ENCODE measurements around the gene KRTAP4-16.
"Not testable (repeated sequence)": the region's sequence is repeated elsewhere in the genome, so short reads cannot be mapped to it uniquely, and the experiment has no call there.

Gene KRTAP4-16

DNA sequence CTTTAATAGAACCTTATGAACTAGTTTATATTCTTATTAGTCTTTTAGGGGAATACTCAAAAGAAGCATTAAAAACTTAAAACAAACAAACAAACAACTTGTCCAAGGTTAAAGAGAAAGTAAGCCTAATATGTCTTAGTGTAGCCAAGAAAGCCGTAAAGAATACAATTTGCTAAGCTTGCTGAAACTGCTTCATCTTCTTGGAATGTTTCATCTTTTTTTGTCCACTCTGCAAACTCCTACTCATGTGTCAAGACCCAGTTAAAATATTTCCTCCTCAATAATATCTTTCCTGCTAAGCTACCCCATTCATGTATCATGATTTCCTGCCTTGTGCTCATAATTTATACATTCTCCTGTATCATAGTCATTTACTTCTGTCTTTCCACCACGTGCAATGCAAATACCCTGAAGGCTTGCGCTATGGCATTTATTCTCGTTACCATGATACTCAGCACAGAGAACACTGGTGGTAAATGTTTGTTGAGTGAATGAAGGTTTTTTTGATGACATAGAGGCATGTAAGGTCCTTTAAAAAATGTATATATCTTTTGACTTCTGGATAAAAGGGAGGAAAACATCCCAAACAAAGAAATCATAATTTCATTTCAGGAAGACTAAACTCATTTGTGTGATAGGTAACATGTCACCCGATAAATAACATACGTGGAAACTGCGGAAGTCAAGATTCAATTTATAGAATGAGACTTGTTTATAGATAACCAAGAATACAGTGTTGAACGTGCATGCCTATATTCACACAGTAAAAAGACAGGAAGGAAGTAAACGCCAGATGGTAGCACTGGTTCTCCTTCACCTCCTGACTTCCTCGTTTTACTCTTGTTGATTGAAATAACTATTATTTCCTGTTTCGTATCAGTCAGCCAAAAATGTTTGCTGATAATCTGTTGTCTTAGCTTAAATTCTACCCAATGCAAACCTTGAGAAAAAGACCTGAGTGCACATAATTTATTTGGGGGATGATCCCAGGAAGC, 18.0 kb upstream of the KRTAP4-16 start:
- DNase-seq (ENCODE audit: low read depth in 2 of 2), result not testable (repeated sequence)

DNA sequence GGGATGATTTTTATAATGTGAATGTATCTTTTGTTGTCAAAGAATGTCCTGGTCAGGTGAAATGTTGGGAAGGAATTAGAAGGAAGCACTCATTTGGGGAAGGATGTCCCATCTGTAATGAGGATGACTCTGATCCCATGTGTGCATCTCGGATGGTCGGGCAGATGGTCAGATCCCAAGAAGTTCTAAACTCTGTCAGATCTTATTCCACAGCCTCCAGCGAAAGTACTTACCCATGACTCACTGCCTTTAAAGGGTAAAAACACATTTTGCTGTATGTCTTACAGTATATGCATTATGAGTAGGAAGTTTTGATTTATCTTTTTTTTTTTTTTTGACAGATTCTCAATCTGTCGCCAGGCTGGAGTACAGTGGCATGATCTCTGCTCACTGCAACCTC, 16.7 kb upstream of the KRTAP4-16 start:
- no peak for DNase-seq (ENCODE audit: low read depth in 2 of 2)

DNA sequence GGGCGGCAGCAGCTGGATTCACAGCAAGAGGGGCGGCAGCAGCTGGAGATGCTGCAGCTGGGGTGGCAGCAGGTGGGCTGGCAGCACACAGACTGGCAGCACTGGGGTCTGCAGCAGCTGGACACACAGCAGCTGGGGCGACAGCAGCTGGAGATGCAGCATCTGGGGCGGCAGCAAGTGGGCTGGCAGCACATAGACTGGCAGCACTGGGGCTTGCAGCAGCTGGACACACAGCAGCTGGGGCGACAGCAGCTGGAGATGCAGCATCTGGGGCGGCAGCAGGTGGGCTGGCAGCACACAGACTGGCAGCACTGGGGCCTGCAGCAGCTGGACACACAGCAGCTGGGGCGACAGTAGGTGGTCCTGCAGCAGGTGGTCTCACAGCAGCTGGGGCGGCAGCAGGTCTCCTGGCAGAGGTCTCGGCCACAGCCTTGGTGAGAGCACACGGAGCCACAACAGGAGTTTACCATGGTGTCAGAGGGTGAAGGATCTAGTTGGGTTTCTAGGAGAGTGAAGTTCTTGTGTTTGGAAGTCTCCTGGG, 15.9 kb upstream of the KRTAP4-16 start, which contains the start of gene KRTAP4-11:
Gene KRTAP4-11, minus strand, starts transcription at position 528 of the 541 bp plus-strand sequence. Its CDS starts 58 bp downstream, at position 470.
- not testable (repeated sequence) for DNase-seq (ENCODE audit: low read depth in 2 of 2)

DNA sequence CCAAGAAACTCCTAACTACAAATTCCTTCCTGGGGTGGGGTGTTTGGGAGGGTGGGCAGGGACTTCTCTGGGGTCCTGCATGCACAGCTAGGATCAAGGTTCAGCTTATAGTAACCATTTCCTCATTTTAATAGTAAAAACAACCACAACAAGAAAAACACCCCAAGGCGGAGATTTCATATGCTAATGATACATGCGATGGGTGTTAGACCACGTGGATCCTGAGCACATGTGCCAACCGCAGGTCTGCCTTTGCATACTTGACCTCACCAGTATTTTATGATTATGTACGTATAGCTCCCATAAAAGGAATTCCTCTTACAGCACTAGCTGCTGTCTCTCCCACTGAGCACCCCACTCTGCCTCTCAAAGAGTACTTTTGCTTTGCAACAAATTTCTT, 14.3 kb upstream of the KRTAP4-16 start:
- DNase-seq (ENCODE audit: low read depth in 2 of 2), result no peak

DNA sequence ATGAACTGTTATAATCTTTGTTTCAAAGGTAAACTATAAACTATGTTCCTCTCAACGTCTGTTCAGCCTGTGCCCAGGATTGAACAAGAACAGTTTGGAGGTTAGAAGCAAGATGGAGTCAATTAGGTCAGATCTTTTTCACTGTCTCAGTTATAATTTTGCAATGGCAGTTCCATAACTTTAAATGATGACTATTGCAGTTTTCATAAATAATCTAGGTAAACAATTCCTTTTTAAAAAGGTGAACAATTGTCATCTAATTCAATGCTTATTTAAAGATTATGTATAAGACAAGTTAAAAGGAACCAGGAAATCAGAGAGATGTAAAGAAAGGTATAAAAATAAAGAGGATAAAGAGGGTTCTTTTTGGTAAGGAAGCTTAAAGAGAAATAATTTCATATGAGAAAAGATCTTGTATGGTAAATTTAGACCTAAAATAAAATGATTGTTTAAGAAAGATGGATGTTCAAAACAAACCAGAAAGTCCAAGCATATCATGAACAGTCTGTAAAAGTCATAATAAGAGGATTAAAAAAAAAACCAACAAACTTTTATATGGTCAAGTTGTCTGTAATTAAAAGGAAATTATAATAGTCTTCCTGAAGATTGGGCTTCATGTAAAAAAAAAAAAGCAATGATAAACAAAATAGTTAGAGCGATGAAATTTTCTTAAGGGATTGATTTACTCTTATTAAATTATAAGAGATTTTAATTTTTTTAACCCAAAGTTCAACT, 9.3 kb upstream of the KRTAP4-16 start:
- no peak for DNase-seq (ENCODE audit: low read depth in 2 of 2)

DNA sequence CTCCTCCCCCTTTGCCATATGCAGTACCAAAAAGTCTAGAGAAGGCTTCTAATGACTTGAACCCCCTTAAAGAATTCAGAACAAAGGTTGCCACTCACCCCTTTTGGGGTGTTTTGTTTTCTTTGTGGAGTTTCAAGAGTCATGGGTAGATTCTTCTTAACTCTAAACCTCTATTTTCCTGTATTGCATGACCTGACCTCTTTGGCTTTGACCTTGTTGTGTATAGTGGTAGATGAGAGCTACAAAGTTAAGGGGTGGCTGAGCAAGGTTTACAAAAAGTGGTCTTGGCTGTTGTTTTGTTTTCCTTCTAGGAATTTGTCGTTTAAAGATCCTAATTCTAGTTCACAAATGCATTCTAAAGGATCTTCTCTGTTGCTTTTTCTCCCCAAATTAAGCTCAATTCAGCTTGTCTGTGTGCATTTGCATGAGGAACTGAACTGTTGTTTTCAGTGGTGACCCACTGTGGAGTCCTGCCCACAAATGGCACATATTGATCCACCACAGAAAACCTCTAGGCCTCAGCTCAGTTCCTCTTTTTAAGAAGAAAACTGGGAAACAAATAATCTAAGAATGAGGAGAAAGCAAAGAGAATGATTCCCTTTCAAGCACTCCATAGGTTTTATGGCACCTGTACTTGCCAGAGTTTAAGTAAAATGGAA, 6.8 kb upstream of the KRTAP4-16 start:
- not testable (repeated sequence) for DNase-seq (ENCODE audit: low read depth in 2 of 2)

DNA sequence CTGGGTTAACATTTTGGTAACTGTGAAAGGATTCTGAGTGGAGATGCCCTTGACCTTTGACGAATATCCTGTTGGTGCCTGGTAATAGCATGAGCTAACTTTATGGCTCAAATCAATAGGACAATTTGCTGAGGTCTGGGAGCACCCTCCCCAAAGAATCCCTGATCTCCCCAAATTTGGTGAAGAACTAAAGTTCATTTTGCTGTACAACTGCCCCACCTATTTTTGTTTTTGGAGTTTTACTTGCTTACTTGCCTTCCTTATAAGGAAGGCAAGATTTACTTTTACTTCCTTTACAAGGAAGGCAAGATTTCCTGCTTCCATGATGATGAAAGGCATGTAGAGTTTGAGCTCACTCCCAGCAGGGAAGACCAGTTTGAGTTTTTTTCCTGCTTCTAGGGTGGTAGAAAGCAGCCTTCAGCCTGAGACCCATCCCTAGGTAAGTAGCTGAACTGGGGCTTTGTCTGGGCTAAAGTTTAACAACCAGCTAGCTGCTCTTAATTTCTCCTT, 6.0 kb upstream of the KRTAP4-16 start:
- no peak for DNase-seq (ENCODE audit: low read depth in 2 of 2)

DNA sequence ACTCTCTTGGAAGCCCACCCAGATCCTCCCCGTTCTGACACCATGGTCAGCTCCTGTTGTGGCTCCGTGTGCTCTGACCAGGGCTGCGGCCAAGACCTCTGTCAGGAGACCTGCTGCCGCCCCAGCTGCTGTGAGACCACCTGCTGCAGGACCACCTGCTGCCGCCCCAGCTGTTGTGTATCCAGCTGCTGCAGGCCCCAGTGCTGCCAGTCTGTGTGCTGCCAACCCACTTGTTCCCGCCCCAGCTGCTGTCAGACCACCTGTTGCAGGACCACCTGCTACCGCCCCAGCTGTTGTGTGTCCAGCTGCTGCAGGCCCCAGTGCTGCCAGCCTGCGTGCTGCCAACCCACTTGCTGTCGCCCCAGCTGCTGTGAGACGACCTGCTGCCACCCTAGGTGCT, 3.3 kb upstream of the KRTAP4-16 start, which contains the start of gene KRTAP4-9:
Gene KRTAP4-9, plus strand, starts transcription at position 43 of the 400 bp plus-strand sequence. Its CDS starts 0 bp downstream, at position 43.
- not testable (repeated sequence) for DNase-seq (ENCODE audit: low read depth in 2 of 2)

DNA sequence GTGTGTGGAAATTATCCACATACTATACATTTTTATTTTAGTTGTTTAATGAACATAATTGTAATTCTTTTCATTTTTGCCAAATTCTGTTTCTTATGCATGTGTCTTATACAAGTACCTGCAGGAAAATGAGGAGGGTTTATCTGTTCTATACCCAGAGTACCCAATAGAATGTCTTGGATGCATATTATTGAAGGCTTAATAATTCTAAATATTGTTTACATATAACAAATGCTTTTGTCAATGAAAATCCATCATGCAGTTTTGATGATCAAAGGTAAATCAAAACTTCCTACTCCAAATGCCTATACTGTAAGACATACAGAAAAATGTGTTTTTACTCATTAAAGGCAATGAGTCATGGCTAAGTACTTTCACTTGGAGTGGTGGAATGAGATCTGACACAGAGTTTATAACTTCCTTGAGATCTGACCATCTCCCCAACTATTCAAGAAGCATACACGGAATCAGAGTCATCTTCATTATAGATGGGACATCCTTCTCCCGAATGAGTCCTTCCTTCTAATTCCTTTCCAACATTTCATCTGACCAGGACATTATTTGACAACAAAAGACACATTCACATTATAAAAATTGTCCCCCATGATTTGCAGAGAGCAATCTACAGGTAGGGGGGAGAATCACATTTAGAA, 2.5 kb upstream of the KRTAP4-16 start:
- not testable (repeated sequence) for DNase-seq (ENCODE audit: low read depth in 2 of 2)

DNA sequence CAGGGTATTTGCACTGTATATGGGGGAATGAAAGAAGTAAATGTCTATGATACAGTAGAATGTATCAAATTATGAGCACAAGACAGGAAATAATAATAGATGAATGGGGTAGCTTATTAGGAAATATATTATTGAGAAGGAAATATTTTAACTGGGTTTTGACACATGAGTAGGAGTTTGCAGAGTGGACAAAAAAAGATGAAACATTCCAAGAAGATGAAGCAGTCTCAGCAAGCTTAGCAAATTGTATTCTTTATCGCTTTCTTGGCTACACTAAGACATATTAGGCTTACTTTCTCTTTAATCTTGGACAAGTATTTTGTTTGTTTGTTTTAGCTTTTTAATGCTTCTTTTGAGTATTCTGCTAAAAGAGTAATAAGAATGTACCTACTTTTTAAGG, 1.9 kb upstream of the KRTAP4-16 start:
- no peak for DNase-seq (ENCODE audit: low read depth in 2 of 2)

DNA sequence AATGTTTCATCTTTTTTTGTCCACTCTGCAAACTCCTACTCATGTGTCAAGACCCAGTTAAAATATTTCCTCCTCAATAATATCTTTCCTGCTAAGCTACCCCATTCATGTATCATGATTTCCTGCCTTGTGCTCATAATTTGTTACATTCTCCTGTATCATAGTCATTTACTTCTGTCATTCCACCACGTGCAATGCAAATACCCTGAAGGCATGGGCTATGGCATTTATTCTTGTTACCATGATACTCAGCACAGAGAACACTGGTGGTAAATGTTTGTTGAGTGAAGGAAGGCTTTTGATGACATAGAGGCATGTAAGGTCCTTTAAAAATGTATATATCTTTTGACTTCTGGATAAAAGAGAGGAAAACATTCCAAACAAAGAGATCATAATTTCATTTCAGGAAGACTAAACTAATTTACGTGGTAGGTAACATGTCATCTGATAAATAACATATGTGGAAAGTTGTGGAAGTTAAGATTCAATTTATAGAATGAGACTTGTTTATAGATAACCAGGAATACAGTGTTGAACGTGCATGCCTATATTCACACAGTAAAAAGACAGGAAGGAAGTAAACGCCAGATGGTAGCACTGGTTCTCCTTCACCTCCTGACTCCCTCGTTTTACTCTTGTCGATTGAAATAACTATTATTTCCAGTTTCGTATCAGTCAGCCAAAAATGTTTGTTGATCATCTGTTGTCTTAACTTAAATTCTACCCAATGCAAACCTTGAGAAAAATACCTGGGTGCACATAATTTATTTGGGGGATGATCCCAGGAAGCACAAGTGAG, 2.1 kb downstream of the KRTAP4-16 start:
- DNase-seq (ENCODE audit: low read depth in 2 of 2), result not testable (repeated sequence)

DNA sequence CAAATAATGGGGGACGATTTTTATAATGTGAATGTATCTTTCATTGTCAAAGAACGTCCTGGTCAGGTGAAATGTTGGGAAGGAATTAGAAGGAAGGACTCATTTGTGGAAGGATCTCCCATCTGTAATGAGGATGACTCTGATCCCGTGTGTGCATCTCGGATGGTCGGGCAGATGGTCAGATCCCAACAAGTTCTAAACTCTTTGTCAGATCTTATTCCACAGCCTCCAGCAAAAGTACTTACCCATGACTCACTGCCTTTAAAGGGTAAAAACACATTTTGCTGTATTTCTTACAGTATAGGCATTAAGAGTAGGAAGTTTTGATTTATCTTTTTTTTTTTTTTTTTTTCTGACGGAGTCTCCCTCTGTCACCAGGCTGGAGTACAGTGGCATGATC, 3.5 kb downstream of the KRTAP4-16 start:
- DNase-seq (ENCODE audit: low read depth in 2 of 2), result no peak

DNA sequence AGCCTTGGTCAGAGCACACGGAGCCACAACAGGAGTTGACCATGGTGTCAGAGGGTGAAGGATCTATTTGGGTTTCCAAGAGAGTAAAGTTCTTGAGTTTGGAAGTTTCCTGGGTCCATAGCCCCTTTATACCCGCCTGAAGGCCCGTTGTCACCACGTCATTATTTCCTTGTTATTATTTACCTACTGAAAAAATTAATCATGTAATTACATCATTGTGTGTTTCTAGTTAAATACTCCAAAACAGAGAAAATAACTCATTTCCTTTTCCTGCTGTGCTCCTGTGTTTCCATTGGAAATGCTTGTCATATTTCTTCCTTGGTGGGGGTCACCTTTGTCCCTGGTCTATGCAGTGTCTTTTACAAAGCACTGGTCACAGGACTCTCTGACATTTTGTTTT, 4.0 kb downstream of the KRTAP4-16 start, which contains the start of gene KRTAP4-8:
Gene KRTAP4-8, minus strand, starts transcription at position 101 of the 400 bp plus-strand sequence. Its CDS starts 58 bp downstream, at position 43.
- no peak for DNase-seq (ENCODE audit: low read depth in 2 of 2)

DNA sequence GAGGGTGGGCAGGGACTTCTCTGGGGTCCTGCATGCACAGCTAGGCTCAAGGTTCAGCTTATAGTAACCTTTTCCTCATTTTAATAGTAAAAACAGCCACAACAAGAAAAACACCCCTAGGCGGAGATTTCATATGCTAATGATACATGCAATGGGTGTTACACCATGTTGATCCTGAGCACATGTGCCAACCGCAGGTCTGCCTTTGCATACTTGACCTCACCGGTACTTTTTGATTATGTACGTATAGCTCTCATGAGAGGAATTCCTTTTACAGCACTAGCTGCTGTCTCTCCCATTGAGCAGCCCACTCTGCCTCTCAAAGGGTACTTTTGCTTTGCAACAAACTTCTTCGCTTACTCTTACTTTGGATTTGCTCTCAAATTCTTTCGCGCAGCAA, 6.0 kb downstream of the KRTAP4-16 start:
- DNase-seq (ENCODE audit: low read depth in 2 of 2), result no peak

DNA sequence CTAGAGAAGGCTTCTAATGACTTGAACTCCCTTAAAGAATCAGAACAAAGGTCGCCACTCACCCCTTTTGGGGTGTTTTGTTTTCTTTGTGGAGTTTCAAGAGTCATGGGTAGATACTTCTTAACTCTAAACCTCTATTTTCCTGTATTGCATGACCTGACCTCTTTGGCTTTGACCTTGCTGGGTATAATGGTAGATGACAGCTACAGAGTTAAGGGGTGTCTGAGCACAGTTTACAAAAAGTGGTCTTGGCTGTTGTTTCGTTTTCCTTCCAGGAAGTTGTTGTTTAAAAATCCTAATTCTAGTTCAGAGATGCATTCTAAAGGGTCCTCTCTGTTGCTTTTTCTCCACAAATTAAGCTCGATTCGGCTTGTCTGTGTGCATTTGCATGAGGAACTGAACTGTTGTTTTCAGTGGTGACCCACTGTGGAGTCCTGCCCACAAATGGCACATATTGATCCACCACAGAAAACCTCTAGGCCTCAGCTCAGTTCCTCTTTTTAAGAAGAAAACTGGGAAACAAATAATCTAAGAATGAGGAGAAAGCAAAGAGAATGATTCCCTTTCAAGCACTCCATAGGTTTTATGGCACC, 13.2 kb downstream of the KRTAP4-16 start:
- not testable (repeated sequence) for DNase-seq (ENCODE audit: low read depth in 2 of 2)

DNA sequence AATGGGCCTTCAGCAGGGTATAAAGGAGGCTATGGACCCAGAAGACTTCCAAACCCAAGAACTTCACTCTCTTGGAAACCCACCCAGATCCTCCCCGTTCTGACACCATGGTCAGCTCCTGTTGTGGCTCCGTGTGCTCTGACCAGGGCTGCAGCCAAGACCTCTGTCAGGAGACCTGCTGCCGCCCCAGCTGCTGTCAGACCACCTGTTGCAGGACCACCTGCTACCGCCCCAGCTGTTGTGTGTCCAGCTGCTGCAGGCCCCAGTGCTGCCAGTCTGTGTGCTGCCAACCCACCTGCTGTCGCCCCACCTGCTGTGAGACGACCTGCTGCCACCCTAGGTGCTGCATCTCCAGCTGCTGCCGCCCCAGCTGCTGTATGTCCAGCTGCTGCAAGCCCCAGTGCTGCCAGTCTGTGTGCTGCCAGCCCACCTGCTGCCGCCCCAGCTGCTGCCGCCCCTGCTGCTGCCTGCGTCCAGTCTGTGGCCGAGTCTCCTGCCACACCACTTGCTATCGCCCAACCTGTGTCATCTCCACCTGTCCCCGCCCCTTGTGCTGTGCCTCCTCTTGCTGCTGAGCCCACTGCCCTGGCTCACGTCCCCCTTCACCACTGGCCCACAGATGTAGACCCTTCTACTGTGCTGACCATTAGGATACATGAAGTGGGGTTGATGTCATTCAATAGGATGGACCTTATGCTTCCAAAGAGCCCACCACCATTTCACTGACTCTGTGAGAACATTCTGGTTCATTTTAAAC, 17.7 kb downstream of the KRTAP4-16 start, which contains the start of gene KRTAP4-7:
Gene KRTAP4-7, plus strand, starts transcription at position 51 of the 757 bp plus-strand sequence. Its CDS starts 57 bp downstream, at position 108.
- DNase-seq (ENCODE audit: low read depth in 2 of 2), result not testable (repeated sequence)

DNA sequence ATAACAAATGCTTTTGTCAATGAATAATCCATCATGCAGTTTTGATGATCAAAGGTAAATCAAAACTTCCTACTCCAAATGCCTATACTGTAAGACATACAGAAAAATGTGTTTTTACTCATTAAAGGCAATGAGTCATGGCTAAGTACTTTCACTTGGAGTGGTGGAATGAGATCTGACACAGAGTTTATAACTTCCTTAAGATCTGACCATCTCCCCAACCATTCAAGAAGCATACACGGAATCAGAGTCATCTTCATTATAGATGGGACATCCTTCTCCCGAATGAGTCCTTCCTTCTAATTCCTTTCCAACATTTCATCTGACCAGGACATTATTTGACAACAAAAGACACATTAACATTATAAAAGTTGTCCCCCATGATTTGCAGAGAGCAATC, 18.6 kb downstream of the KRTAP4-16 start:
- not testable (repeated sequence) for DNase-seq (ENCODE audit: low read depth in 2 of 2)

DNA sequence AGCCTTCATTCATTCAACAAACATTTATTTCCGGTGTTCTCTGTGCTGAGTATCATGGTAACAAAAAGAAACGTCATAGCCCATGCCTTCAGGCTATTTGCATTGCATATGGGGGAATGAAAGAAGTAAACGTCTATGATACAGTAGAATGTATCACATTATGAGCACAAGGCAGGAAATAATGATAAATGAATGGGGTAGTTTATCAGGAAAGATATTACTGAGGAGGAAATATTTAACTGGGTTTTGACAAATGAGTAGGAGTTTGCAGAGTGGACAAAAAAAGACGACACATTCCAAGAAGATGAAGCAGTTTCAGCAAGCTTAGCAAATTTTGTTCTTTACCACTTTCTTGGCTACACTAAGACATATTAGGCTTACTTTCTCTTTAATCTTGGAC, 19.4 kb downstream of the KRTAP4-16 start:
- DNase-seq (ENCODE audit: low read depth in 2 of 2), result no peak
